Midbrain (tissue), 1 donor: ENCODE results near the gene ESRRA.
"Not testable (repeated sequence)": the region's sequence is repeated elsewhere in the genome, so short reads cannot be mapped to it uniquely, and the experiment has no call there.

Experiments
- DNase-seq: peaks from one replicate; lab custom pipeline; 2025; lab: John Stamatoyannopoulos, UW

ESRRA gene

GRCh38 chr11:64292460-64293254, 12.7 kb upstream of the ESRRA start:
- DNase-seq, result no peak

- DNase-seq, result no peak
These were observed 10.6 kb upstream of the ESRRA start for GRCh38 chr11:64294774-64295173.

- no peak for DNase-seq
These were observed 9.6 kb upstream of the ESRRA start for GRCh38 chr11:64295760-64296159.

GRCh38 chr11:64296236-64296635, 9.1 kb upstream of the ESRRA start:
- no peak for DNase-seq

- no peak for DNase-seq
These were observed 8.3 kb upstream of the ESRRA start for GRCh38 chr11:64296830-64297698.

- no peak for DNase-seq
These were observed 7.5 kb upstream of the ESRRA start for GRCh38 chr11:64297699-64298358.

GRCh38 chr11:64298966-64299846, 6.1 kb upstream of the ESRRA start:
- peak; percentile 77 for DNase-seq

- no peak for DNase-seq
These were observed 5.3 kb upstream of the ESRRA start, which contains the start of gene CATSPERZ for GRCh38 chr11:64299847-64300648. Gene CATSPERZ (plus strand): TSS chr11:64300358. CDS start chr11:64300411, 53 bp downstream.

- no peak for DNase-seq
These were observed 2.0 kb upstream of the ESRRA start for GRCh38 chr11:64303109-64304031.

GRCh38 chr11:64304032-64304315, 1.4 kb upstream of the ESRRA start:
- no peak for DNase-seq

- peak; percentile 90 for DNase-seq
These were observed 830 bp upstream of the ESRRA start for GRCh38 chr11:64304316-64305072.

- DNase-seq, result peak; percentile 63
These were observed 603 bp downstream of the ESRRA start for GRCh38 chr11:64305691-64306562.

- DNase-seq, result no peak
These were observed 1.2 kb downstream of the ESRRA start for GRCh38 chr11:64306563-64306875.

GRCh38 chr11:64306876-64307622, 1.7 kb downstream of the ESRRA start:
- DNase-seq, result peak; percentile 55

- not testable (repeated sequence) for DNase-seq
These were observed 2.5 kb downstream of the ESRRA start for GRCh38 chr11:64307795-64308194.

GRCh38 chr11:64312947-64313346, 7.6 kb downstream of the ESRRA start:
- DNase-seq, result no peak

GRCh38 chr11:64313491-64314145, 8.3 kb downstream of the ESRRA start:
- no peak for DNase-seq
